SIG-M5 (cell line): ENCODE results near the gene KRTAP5-10.
"Not testable (repeated sequence)": the region's sequence is repeated elsewhere in the genome, so short reads cannot be mapped to it uniquely, and the experiment has no call there.

Experiments used
- DNase-seq: peaks from one replicate; lab custom pipeline; 2025; lab: John Stamatoyannopoulos, UW

KRTAP5-10 gene

DNA sequence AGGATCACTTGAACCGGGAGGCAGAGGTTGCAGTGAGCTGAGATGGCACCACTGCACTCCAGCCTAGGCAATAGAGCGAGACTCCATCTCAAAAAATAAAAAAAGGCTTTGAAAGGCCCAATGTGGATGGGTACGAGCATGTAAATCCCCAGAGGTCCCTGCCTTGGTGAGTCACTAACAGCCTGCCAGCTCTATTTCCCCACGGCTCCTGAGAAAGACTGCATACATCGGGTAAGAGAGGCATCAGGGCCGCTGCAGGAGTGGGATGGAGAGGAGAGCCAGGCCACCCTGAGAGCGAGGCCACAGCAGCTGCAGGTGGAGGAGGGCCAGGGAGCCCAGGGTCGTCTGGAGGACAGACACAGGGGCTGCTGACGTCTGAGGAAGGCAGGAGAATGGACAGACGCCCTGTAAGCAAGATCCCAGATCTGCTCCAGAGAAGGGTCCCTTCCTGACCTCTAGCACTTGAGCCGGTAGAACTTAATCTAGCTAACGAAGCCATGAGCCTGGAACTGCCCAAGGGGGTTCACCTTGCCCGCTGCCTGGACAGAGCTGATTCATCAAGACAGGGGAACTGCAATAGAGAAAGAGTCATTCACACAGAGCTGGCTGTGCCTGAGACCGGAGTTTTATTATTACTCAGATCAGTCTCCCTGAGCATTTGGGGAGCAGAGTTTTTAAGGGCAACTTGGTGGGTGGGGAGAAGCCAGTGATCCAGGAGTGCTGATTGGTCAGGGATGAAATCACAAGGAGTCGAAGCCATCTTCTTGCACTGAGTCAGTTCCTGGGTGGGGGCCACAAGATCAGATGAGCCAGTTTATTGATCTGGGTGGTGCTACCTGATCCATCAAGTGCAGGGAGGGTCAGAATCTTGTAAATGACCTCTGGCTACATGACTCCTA lies 22.2 kb upstream of the KRTAP5-10 start:
- DNase-seq = no peak

- DNase-seq = no peak
Observed at GRCh38 chr11:71543866-71544265, 21.5 kb upstream of the KRTAP5-10 start.

- no peak for DNase-seq
Observed at GRCh38 chr11:71544525-71545214, 20.7 kb upstream of the KRTAP5-10 start.

DNA sequence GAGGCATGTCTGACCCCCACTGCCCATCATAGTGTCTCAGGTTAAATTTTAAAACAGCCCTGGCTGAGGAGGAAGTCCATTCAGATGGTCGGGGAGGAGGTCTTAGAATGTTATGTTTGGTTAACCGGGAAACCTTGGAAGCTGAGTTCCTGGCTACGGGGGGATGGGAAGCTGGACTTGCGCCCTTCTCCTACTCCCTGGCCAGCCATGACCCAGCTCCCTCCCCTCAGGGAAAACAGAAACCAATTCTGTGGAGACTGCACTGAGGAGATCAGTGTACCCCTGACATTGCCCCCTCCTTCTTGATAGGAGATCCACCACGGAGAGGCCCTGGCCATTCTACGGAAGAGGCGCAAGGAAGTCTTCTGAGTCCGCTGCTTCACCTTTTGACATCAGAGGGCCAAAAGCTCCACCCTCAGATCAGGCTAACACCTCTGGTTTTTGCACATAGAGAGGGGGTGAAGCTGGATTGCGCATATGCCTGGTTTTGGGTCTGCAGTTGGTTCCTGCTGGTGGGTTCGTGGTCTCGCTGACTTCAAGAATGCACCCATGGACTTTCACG lies 19.9 kb upstream of the KRTAP5-10 start:
- no peak for DNase-seq

GRCh38 chr11:71548120-71548519 lies 17.2 kb upstream of the KRTAP5-10 start, which contains the start of gene KRTAP5-9:
TSS of gene KRTAP5-9 (plus strand) at chr11:71548420. CDS start at chr11:71548658, 238 bp downstream.
- no peak for DNase-seq

GRCh38 chr11:71548716-71549151 lies 16.6 kb upstream of the KRTAP5-10 start:
- no peak for DNase-seq

GRCh38 chr11:71551711-71552110 lies 13.7 kb upstream of the KRTAP5-10 start:
- no peak for DNase-seq

GRCh38 chr11:71554996-71555395 lies 10.4 kb upstream of the KRTAP5-10 start:
- DNase-seq = no peak

DNA sequence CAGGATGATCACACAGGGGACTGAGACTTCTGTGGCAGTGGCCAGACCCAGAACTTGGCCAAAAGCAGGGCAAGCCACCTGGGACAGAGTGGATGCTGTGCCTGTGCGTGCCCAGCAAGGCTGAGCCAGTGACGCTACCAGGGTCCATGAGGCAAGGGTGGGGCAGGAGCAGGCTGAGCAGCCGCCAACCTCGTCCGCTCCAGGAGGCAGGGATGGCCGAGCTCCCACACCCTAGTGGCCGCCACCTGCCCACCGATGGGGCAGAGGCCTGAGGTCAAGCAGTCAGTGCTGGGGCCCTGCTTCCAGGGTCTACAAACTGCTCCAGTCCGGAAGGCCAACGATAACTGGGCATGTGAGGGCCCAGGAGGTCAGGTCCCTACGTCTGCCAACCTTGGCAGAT lies 9.9 kb upstream of the KRTAP5-10 start:
- DNase-seq = no peak

GRCh38 chr11:71556018-71556417 lies 9.3 kb upstream of the KRTAP5-10 start:
- no peak for DNase-seq

- DNase-seq = no peak
Observed at GRCh38 chr11:71557257-71557656, 8.1 kb upstream of the KRTAP5-10 start.

DNA sequence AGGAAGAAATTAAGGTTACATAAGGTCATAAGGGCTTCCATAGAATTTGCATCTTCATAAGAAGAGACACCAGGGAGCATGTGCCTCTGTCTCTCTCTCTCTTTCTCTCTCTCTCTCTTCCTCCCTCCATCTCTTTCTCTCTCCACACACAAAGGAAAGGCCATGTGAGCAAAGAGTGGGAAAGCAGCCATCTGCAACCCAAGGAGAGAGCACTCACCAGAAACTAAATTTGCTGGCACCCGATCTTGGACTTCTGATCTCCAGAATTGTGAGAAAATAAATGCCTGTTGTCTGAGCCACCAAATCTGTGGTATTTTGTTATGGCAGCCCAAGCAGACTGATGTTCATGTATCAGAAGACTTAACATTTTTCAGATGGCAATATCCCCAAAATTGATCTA lies 6.4 kb upstream of the KRTAP5-10 start:
- DNase-seq = no peak

DNA sequence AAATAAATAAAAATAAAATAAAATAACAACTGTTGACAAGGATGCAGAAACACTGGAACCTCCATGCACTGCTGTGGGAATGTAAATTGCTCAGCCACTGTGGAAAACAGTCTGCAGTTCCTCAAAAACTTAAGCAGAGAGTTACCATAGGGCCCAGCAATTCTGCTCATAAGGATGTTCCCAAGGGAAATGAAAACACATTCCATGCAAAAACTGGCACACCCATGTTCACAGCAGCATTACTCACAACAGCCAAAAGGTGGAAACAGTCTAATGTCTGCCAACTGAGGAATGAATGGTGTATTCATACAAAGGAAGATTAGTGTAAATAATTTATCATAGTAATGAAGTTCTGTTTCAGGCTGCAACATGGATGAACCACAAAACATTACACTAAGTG lies 3.2 kb upstream of the KRTAP5-10 start:
- no peak for DNase-seq

- no peak for DNase-seq
Observed at GRCh38 chr11:71563406-71563805, 2.0 kb upstream of the KRTAP5-10 start.

DNA sequence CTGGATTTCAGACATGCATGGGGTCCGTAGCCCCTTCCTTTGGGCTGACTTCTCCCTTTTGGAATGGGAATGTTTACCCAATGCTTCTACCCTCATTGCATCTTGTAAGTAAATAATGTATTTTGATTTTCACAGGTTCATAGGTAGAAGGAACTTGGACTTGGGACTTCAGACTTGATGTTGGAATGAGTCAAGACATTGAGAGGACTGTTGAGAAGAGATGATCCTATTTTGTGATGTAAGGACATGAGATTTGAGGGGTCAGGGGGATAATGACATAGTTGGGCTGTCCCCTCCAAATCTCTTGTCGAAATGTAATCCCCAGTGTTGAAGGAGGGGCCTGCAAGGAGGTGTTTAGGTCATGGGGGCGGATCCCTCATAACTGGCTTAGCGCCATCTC lies 933 bp upstream of the KRTAP5-10 start:
- no peak for DNase-seq

GRCh38 chr11:71566081-71566620 lies 788 bp downstream of the KRTAP5-10 start:
- no peak for DNase-seq

DNA sequence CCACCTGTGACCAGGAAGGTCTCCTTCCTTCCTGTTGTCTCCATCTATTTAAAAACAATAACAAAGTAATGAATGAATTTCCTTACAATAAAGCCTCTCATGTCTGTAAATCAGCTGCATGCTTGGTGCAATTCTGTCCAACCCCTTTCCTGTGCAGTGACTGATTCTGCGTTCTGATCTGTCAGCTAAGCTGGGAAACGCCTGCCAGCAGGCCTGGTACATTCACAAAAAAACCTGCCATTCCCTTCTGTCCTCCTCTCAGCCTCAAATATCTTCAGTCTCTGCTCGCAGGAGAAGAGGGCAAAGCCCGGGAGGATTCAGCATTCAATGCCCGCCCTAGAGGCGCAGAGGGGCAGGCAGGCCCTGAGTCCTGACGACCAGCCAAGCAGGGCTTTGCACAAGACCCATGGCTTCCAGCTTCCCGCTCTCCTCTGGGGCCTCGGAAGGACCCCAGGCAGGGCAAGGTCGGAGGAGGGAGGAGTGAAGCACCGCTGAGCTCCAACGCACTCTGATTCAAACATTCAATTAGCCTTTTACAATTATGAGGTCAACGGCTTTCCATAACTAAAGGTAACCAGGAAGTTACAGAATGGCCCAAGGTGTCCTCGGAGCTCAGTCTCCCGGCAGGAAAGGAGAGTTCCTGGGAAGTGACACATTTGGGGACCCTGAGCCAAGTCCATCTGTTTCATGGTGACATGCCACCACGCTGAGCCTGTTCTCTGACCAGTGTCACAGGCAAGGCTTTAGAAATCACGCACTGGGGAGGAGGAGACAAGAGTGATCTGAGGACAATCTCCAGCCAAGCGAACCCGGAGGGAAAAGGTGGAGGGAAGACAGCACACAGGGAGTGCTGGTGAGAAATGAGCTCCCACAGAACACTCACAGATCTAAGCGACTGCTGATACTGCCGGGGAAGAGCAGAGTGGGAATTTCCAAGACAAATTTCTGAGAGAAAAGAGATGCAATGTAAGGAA lies 1.6 kb downstream of the KRTAP5-10 start:
- DNase-seq = not testable (repeated sequence)

DNA sequence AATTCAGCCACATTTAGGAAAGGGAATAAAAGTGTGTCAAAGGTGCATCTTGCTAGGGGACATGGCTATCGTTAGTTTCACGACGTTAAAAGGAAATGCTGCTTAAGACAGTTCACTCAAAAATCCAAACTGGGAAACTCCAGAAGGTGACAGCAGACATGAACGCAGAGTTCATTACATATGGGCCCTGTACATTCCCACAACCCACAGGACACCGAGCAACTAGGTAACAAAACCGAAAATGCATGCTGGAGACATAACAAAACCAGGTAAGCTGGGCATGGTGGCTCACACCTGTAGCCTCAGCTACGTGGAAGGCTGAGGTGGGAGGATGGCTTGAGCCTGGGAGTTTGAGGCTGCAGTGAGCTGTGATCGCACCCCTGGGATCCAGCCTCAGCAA lies 2.3 kb downstream of the KRTAP5-10 start:
- not testable (repeated sequence) for DNase-seq

- no peak for DNase-seq
Observed at GRCh38 chr11:71568704-71569349, 3.5 kb downstream of the KRTAP5-10 start.

- DNase-seq = not testable (repeated sequence)
Observed at GRCh38 chr11:71571101-71571850, 5.9 kb downstream of the KRTAP5-10 start.
